ENCODE measurements around the gene CCND1.

CCND1 gene

GRCh38 chr11:69634069-69634468, 6.9 kb upstream of the CCND1 start:
- H3K36me3 ChIP-seq (ENCODE audit: control insufficient read depth in 2 of 2, insufficient read depth in 2 of 2, low read length in 2 of 2): no peaks in the 10 kb centered on the region
- no peak overlapping the region for H3K4me3 ChIP-seq (ENCODE audit: low read length in 2 of 2)
- H3K9ac ChIP-seq (ENCODE audit: low read depth in 1 of 2, low read length in 2 of 2): no peak overlapping the region
- peaks cover 3 to 10% of the 10 kb centered on the region in 2 donors for H3K27me3 ChIP-seq (ENCODE audit: control insufficient read depth in 2 of 2, insufficient read depth in 2 of 2, low read length in 2 of 2)
- no peak overlapping the region for H3K27ac ChIP-seq (ENCODE audit: low read depth in 2 of 2, low read length in 2 of 2)
- H3K4me1 ChIP-seq (ENCODE audit: control insufficient read depth in 2 of 2, insufficient read depth in 2 of 2, low read length in 2 of 2): peaks cover 26 to 29% of the 10 kb centered on the region in 2 donors
- no peaks in the 10 kb centered on the region for H3K9me3 ChIP-seq (ENCODE audit: control insufficient read depth in 2 of 2, low read length in 2 of 2)

- Histone ChIP-seq H3K4me3 (ENCODE audit: low read length in 2 of 2) (no peak overlapping the region), H3K27me3 (ENCODE audit: control insufficient read depth in 2 of 2, insufficient read depth in 2 of 2, low read length in 2 of 2) (peaks cover 3 to 10% of the 10 kb centered on the region in 2 donors), H3K36me3 (ENCODE audit: control insufficient read depth in 2 of 2, insufficient read depth in 2 of 2, low read length in 2 of 2) (no peaks in the 10 kb centered on the region), H3K27ac (ENCODE audit: low read depth in 2 of 2, low read length in 2 of 2) (no peak overlapping the region), H3K9ac (ENCODE audit: low read depth in 1 of 2, low read length in 2 of 2) (no peak overlapping the region), H3K4me1 (ENCODE audit: control insufficient read depth in 2 of 2, insufficient read depth in 2 of 2, low read length in 2 of 2) (peaks cover 26 to 30% of the 10 kb centered on the region in 2 donors), H3K9me3 (ENCODE audit: control insufficient read depth in 2 of 2, low read length in 2 of 2) (no peaks in the 10 kb centered on the region)
Observed at GRCh38 chr11:69634590-69634989, 6.4 kb upstream of the CCND1 start.

DNA sequence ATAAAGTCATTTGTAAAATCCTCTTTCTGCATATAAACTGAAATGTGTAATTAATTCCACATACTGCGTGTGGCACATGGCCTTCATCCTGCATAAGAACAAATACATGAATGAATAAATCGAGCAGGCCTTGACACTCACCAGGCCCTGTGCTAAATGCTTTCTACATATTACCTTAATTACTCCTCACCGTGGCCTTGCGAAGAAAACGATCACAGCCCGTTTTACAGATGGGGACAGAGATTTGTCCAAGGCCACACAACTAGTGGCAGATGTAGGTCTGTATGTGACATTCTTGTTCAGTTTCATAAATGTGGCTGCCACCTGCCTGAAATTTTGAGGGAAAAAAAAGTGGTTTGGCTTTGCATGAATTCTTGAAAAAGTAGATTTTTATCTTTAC, 5.8 kb upstream of the CCND1 start:
- H3K27ac ChIP-seq (ENCODE audit: low read depth in 2 of 2, low read length in 2 of 2): no peak overlapping the region

GRCh38 chr11:69635804-69636511, 5.0 kb upstream of the CCND1 start:
- H3K4me1 ChIP-seq (ENCODE audit: control insufficient read depth in 2 of 2, insufficient read depth in 2 of 2, low read length in 2 of 2): peaks cover 33 to 41% of the 10 kb centered on the region in 2 donors
- peaks cover 3 to 12% of the 10 kb centered on the region in 2 donors for H3K27me3 ChIP-seq (ENCODE audit: control insufficient read depth in 2 of 2, insufficient read depth in 2 of 2, low read length in 2 of 2)
- no peaks in the 10 kb centered on the region for H3K36me3 ChIP-seq (ENCODE audit: control insufficient read depth in 2 of 2, insufficient read depth in 2 of 2, low read length in 2 of 2)
- H3K4me3 ChIP-seq (ENCODE audit: low read length in 2 of 2): peak overlapping the region in 1 of 2 donors; percentile 66
- no peak overlapping the region for H3K27ac ChIP-seq (ENCODE audit: low read depth in 2 of 2, low read length in 2 of 2)
- peak overlapping the region in 1 of 2 donors; percentile 38 for H3K9ac ChIP-seq (ENCODE audit: low read depth in 1 of 2, low read length in 2 of 2)
- no peaks in the 10 kb centered on the region for H3K9me3 ChIP-seq (ENCODE audit: control insufficient read depth in 2 of 2, low read length in 2 of 2)

More for the DNA sequence above, 5.8 kb upstream of the CCND1 start:
- Histone ChIP-seq H3K27me3 (ENCODE audit: control insufficient read depth in 2 of 2, insufficient read depth in 2 of 2, low read length in 2 of 2) (peaks cover 3 to 12% of the 10 kb centered on the region in 2 donors), H3K36me3 (ENCODE audit: control insufficient read depth in 2 of 2, insufficient read depth in 2 of 2, low read length in 2 of 2) (no peaks in the 10 kb centered on the region), H3K4me3 (ENCODE audit: low read length in 2 of 2) (no peak overlapping the region), H3K9me3 (ENCODE audit: control insufficient read depth in 2 of 2, low read length in 2 of 2) (no peaks in the 10 kb centered on the region), H3K4me1 (ENCODE audit: control insufficient read depth in 2 of 2, insufficient read depth in 2 of 2, low read length in 2 of 2) (peaks cover 30 to 35% of the 10 kb centered on the region in 2 donors), H3K9ac (ENCODE audit: low read depth in 1 of 2, low read length in 2 of 2) (no peak overlapping the region)

DNA sequence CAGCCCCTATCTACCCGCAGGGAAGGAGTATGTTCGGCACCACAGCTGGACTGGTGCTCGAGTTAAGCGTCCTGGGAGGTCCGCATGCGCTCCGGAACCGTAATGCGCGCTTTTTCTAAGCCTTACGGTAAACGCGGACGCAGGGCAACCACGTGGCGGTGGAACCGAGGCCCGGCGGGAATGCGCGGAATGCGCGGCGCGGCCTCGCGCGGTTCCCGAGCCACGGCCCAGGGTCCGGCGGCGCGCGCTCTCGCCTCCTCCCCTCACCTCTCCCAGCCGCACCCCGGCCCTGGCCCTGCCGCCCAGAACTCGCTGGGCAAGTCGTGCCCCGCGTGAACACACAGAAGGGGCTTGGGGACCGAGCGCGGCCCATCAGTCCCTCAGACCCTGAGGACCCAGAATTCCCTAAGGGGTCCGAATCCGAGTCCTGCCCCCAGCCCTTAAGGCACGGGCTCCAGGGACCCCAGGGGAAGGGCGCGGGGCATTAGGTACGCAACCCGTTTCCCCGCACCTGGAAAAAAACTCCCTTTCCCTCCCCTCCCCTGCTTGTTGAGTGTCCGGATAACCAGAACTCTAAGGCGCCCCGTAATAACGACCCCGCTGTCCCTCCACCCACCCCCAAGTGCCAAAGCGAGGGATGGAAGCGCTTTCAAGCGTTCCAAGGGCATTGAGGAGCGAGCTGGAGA, 4.3 kb upstream of the CCND1 start:
- Histone ChIP-seq H3K4me3 (ENCODE audit: low read length in 2 of 2) (peak overlapping the region; percentile 61 to 66), H3K4me1 (ENCODE audit: control insufficient read depth in 2 of 2, insufficient read depth in 2 of 2, low read length in 2 of 2) (peaks cover 33 to 46% of the 10 kb centered on the region in 2 donors), H3K9me3 (ENCODE audit: control insufficient read depth in 2 of 2, low read length in 2 of 2) (no peaks in the 10 kb centered on the region), H3K9ac (ENCODE audit: low read depth in 1 of 2, low read length in 2 of 2) (peak overlapping the region; percentile 38 to 51), H3K27ac (ENCODE audit: low read depth in 2 of 2, low read length in 2 of 2) (peak overlapping the region in 1 of 2 donors; percentile 23), H3K27me3 (ENCODE audit: control insufficient read depth in 2 of 2, insufficient read depth in 2 of 2, low read length in 2 of 2) (peaks cover 3 to 12% of the 10 kb centered on the region in 2 donors), H3K36me3 (ENCODE audit: control insufficient read depth in 2 of 2, insufficient read depth in 2 of 2, low read length in 2 of 2) (no peaks in the 10 kb centered on the region)

- H3K4me1 ChIP-seq (ENCODE audit: control insufficient read depth in 2 of 2, insufficient read depth in 2 of 2, low read length in 2 of 2): peaks cover 33 to 46% of the 10 kb centered on the region in 2 donors
- peak overlapping the region in 1 of 2 donors; percentile 71 for H3K27ac ChIP-seq (ENCODE audit: low read depth in 2 of 2, low read length in 2 of 2)
- peak overlapping the region; percentile 61 for H3K4me3 ChIP-seq (ENCODE audit: low read length in 2 of 2)
- no peaks in the 10 kb centered on the region for H3K36me3 ChIP-seq (ENCODE audit: control insufficient read depth in 2 of 2, insufficient read depth in 2 of 2, low read length in 2 of 2)
- no peaks in the 10 kb centered on the region for H3K9me3 ChIP-seq (ENCODE audit: control insufficient read depth in 2 of 2, low read length in 2 of 2)
- peak overlapping the region; percentile 41 to 51 for H3K9ac ChIP-seq (ENCODE audit: low read depth in 1 of 2, low read length in 2 of 2)
- H3K27me3 ChIP-seq (ENCODE audit: control insufficient read depth in 2 of 2, insufficient read depth in 2 of 2, low read length in 2 of 2): peaks cover 3 to 12% of the 10 kb centered on the region in 2 donors
Observed at GRCh38 chr11:69637198-69637940, 3.6 kb upstream of the CCND1 start.

- Histone ChIP-seq H3K9ac (ENCODE audit: low read depth in 1 of 2, low read length in 2 of 2) (peak overlapping the region; percentile 47 to 51), H3K27ac (ENCODE audit: low read depth in 2 of 2, low read length in 2 of 2) (peak overlapping the region; percentile 71 to 77), H3K9me3 (ENCODE audit: control insufficient read depth in 2 of 2, low read length in 2 of 2) (no peaks in the 10 kb centered on the region), H3K4me3 (ENCODE audit: low read length in 2 of 2) (peak overlapping the region; percentile 61), H3K4me1 (ENCODE audit: control insufficient read depth in 2 of 2, insufficient read depth in 2 of 2, low read length in 2 of 2) (peaks cover 33 to 46% of the 10 kb centered on the region in 2 donors), H3K27me3 (ENCODE audit: control insufficient read depth in 2 of 2, insufficient read depth in 2 of 2, low read length in 2 of 2) (peaks cover 3 to 12% of the 10 kb centered on the region in 2 donors), H3K36me3 (ENCODE audit: control insufficient read depth in 2 of 2, insufficient read depth in 2 of 2, low read length in 2 of 2) (no peaks in the 10 kb centered on the region)
Observed at GRCh38 chr11:69637941-69638871, 2.8 kb upstream of the CCND1 start.

DNA sequence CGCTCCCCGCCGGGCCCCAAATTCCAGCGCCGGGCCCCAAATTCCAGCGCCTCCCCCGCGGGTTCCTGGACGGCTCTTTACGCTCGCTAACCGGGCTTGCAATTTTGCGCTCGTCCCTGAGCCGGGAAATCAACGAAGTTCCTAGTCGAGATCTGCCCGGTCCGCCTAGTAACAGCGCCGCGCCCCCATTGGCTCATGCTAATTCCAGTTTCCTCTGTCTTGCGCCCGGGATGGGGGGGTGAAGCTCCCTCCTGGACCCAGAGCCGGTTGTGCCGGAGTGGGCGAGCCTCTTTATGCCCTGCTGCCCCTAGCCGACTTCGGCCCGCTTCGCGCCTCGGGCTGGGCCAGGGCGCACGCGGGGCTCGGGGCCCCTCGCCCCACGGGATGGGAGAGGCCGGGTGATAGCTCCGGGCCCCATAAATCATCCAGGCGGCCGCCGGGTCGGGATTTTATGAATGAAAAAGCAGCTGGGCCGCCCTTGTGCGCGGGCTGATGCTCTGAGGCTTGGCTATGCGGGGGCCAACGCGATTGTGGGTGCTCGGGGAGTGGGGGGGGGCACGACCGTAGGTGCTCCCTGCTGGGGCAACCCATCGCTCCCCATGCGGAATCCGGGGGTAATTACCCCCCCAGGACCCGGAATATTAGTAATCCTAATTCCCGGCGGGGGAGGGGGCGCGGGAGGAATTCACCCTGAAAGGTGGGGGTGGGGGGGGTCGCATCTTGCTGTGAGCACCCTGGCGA, 1.8 kb upstream of the CCND1 start:
- Histone ChIP-seq H3K9me3 (ENCODE audit: control insufficient read depth in 2 of 2, low read length in 2 of 2) (no peaks in the 10 kb centered on the region), H3K27me3 (ENCODE audit: control insufficient read depth in 2 of 2, insufficient read depth in 2 of 2, low read length in 2 of 2) (peaks cover 3 to 12% of the 10 kb centered on the region in 2 donors), H3K9ac (ENCODE audit: low read depth in 1 of 2, low read length in 2 of 2) (peak overlapping the region in 1 of 2 donors; percentile 51), H3K27ac (ENCODE audit: low read depth in 2 of 2, low read length in 2 of 2) (peak overlapping the region; percentile 71 to 77), H3K36me3 (ENCODE audit: control insufficient read depth in 2 of 2, insufficient read depth in 2 of 2, low read length in 2 of 2) (no peaks in the 10 kb centered on the region), H3K4me3 (ENCODE audit: low read length in 2 of 2) (peak overlapping the region; percentile 61 to 62), H3K4me1 (ENCODE audit: control insufficient read depth in 2 of 2, insufficient read depth in 2 of 2, low read length in 2 of 2) (peaks cover 40 to 53% of the 10 kb centered on the region in 2 donors)

- H3K36me3 ChIP-seq (ENCODE audit: control insufficient read depth in 2 of 2, insufficient read depth in 2 of 2, low read length in 2 of 2): no peaks in the 10 kb centered on the region
- peaks cover 3 to 12% of the 10 kb centered on the region in 2 donors for H3K27me3 ChIP-seq (ENCODE audit: control insufficient read depth in 2 of 2, insufficient read depth in 2 of 2, low read length in 2 of 2)
- no peaks in the 10 kb centered on the region for H3K9me3 ChIP-seq (ENCODE audit: control insufficient read depth in 2 of 2, low read length in 2 of 2)
- H3K27ac ChIP-seq (ENCODE audit: low read depth in 2 of 2, low read length in 2 of 2): no peak overlapping the region
- H3K9ac ChIP-seq (ENCODE audit: low read depth in 1 of 2, low read length in 2 of 2): no peak overlapping the region
- peak overlapping the region; percentile 61 to 96 for H3K4me3 ChIP-seq (ENCODE audit: low read length in 2 of 2)
- H3K4me1 ChIP-seq (ENCODE audit: control insufficient read depth in 2 of 2, insufficient read depth in 2 of 2, low read length in 2 of 2): peaks cover 48 to 56% of the 10 kb centered on the region in 2 donors
Observed at GRCh38 chr11:69639831-69640230, 1.1 kb upstream of the CCND1 start.
